Medulla oblongata (tissue), 1 donor: Measurements from ENCODE around the gene C1orf185.
"Not testable (repeated sequence)": the region's sequence is repeated elsewhere in the genome, so short reads cannot be mapped to it uniquely, and the experiment has no call there.

Experiments used
- DNase-seq: peaks from one replicate; pipeline ENCODE4 v3.0.0-alpha.2; 2015; ENCODE audit errors: extremely low spot score

The C1orf185 gene

GRCh38 chr1:51101976-51102375, at the start of gene C1orf185:
TSS of gene C1orf185 (plus strand) at chr1:51102228. CDS start at chr1:51102234, 6 bp downstream.
- DNase-seq = no peak

- no peak for DNase-seq
Observed at GRCh38 chr1:51058858-51059257, 43.2 kb upstream of the C1orf185 start.

- DNase-seq = no peak
Observed at GRCh38 chr1:51061231-51061918, 40.7 kb upstream of the C1orf185 start.

GRCh38 chr1:51063121-51063520, 38.9 kb upstream of the C1orf185 start:
- no peak for DNase-seq

GRCh38 chr1:51070011-51070410, 32.0 kb upstream of the C1orf185 start:
- DNase-seq = no peak

- no peak for DNase-seq
Observed at GRCh38 chr1:51070640-51071039, 31.4 kb upstream of the C1orf185 start.

GRCh38 chr1:51071291-51072042, 30.6 kb upstream of the C1orf185 start:
- DNase-seq = no peak

GRCh38 chr1:51072043-51072439, 30.0 kb upstream of the C1orf185 start:
- DNase-seq = no peak

- no peak for DNase-seq
Observed at GRCh38 chr1:51072651-51073050, 29.4 kb upstream of the C1orf185 start.

- DNase-seq = no peak
Observed at GRCh38 chr1:51073456-51073855, 28.6 kb upstream of the C1orf185 start.

- DNase-seq = no peak
Observed at GRCh38 chr1:51086496-51087271, 15.3 kb upstream of the C1orf185 start.

- DNase-seq = no peak
Observed at GRCh38 chr1:51088474-51088873, 13.6 kb upstream of the C1orf185 start.

GRCh38 chr1:51093581-51093980, 8.4 kb upstream of the C1orf185 start:
- no peak for DNase-seq

- DNase-seq = no peak
Observed at GRCh38 chr1:51097171-51097570, 4.9 kb upstream of the C1orf185 start.

- no peak for DNase-seq
Observed at GRCh38 chr1:51100264-51100880, 1.7 kb upstream of the C1orf185 start.

- DNase-seq = no peak
Observed at GRCh38 chr1:51114137-51114536, 12.1 kb downstream of the C1orf185 start.

- no peak for DNase-seq
Observed at GRCh38 chr1:51115714-51116404, 13.8 kb downstream of the C1orf185 start.

GRCh38 chr1:51119331-51119730, 17.3 kb downstream of the C1orf185 start:
- DNase-seq = no peak

GRCh38 chr1:51120629-51121028, 18.6 kb downstream of the C1orf185 start:
- DNase-seq = no peak

GRCh38 chr1:51127152-51127551, 25.1 kb downstream of the C1orf185 start:
- not testable (repeated sequence) for DNase-seq

- no peak for DNase-seq
Observed at GRCh38 chr1:51131185-51131584, 29.2 kb downstream of the C1orf185 start.
